Activated naive CD4-positive, alpha-beta T cell treated with anti-CD3 and anti-CD28 coated beads for 36 hours (primary cell): ENCODE data around the gene MRTFA. TPM values are rescaled to one million over a fixed set of nuclear protein-coding genes. Genes with fewer than 3 reads are reported as not detected.

Experiments
- CTCF ChIA-PET: fragments of 350-600 bp; sonication (Branson Sonifier 250); formaldehyde crosslinking; loops from one replicate; lab custom pipeline; 2021; ENCODE audit warnings: antibody characterized with exemption; lab: Charles Lee
- DNase-seq: peaks from one replicate; pipeline ENCODE4 v3.0.0-alpha.2; 2020
- H3K27ac Mint-ChIP-seq: one replicate; pipeline ENCODE4 v1.8.0; 2021; ENCODE audit warnings: mild to moderate bottlenecking, mixed read lengths
- H3K27me3 Mint-ChIP-seq: one replicate; pipeline ENCODE4 v1.8.0; 2021; ENCODE audit warnings: low read depth, mixed read lengths
- H3K36me3 Mint-ChIP-seq: one replicate; pipeline ENCODE4 v1.8.0; 2021; ENCODE audit warnings: low read depth, mixed read lengths
- H3K4me1 Mint-ChIP-seq: one replicate; pipeline ENCODE4 v1.8.0; 2021; ENCODE audit warnings: low read depth, mixed read lengths
- H3K4me3 Mint-ChIP-seq: one replicate; pipeline ENCODE4 v1.8.0; 2021; ENCODE audit warnings: mild to moderate bottlenecking, moderate library complexity, mixed read lengths
- H3K9me3 Mint-ChIP-seq: one replicate; pipeline ENCODE4 v1.8.0; 2021; ENCODE audit warnings: mixed read lengths
- intact Hi-C: fragments of 100-400 bp; cut with micrococcal nuclease; formaldehyde crosslinking; loops from one replicate; pipeline ENCODE4 v1.15.1; 2023
- total RNA-seq, 2 experiments: library from RNA; stranded (reverse); gene quantifications; one replicate each; pipeline ENCODE4 v1.2.3, GENCODE V29; 2021

MRTFA gene
- total RNA-seq, 2 experiments from 2014 or later = 47.2 to 48.9 TPM

GRCh38 chr22:40436505-40437431, 199.8 kb downstream of the MRTFA start:
- DNase-seq = peak; percentile 18

GRCh38 chr22:40434745-40435144, 201.8 kb downstream of the MRTFA start:
- no peaks in the 10 kb centered on the region for H3K9me3 Mint-ChIP-seq
- H3K27ac Mint-ChIP-seq = no peak overlapping the region
- intact Hi-C loops = loop anchor here (5.0 kb wide), 2 partner anchors 148 to 463 kb away; no protein-coding TSS in a partner anchor
- no peaks in the 10 kb centered on the region for H3K27me3 Mint-ChIP-seq
- H3K36me3 Mint-ChIP-seq = peaks cover 9% of the 10 kb centered on the region
- peaks cover 43% of the 10 kb centered on the region for H3K4me1 Mint-ChIP-seq
- no peak for DNase-seq
- CTCF ChIA-PET = interaction anchor here (1.1 to 9.6 kb wide), 6 partner anchors 44 to 464 kb away, joined by 3 to 104 read pairs (median 25); no protein-coding TSS in a partner anchor
- no peak overlapping the region for H3K4me3 Mint-ChIP-seq

More at GRCh38 chr22:40436505-40437431, 199.8 kb downstream of the MRTFA start:
- Mint-ChIP-seq H3K36me3 (peaks cover 11% of the 10 kb centered on the region), H3K9me3 (no peaks in the 10 kb centered on the region), H3K27ac (peak overlapping the region; percentile 72), H3K4me1 (peaks cover 53% of the 10 kb centered on the region), H3K4me3 (no peak overlapping the region), H3K27me3 (no peaks in the 10 kb centered on the region)
- CTCF ChIA-PET = interaction anchor here (0.5 to 9.6 kb wide), 53 partner anchors 9 to 1731 kb away, joined by 3 to 104 read pairs (median 4); partner anchors contain the start of gene MRTFA
- intact Hi-C loops = loop anchor here (1.0 to 5.0 kb wide), 6 partner anchors 26 to 461 kb away; no protein-coding TSS in a partner anchor

- Mint-ChIP-seq H3K4me3 (no peak overlapping the region), H3K27me3 (no peaks in the 10 kb centered on the region), H3K9me3 (no peaks in the 10 kb centered on the region), H3K4me1 (peaks cover 40% of the 10 kb centered on the region), H3K27ac (no peak overlapping the region), H3K36me3 (peaks cover 10% of the 10 kb centered on the region)
- intact Hi-C loops = no loop called here
- CTCF ChIA-PET = interaction anchor here (0.8 to 2.3 kb wide), 5 partner anchors 10 to 212 kb away, joined by 3 to 20 read pairs (median 4); no protein-coding TSS in a partner anchor
- DNase-seq = no peak
These were observed 202.4 kb downstream of the MRTFA start for GRCh38 chr22:40434106-40434505.

- CTCF ChIA-PET = interaction anchor here (0.7 to 2.3 kb wide), 7 partner anchors 9 to 867 kb away, joined by 3 to 20 read pairs (median 3); no protein-coding TSS in a partner anchor
- intact Hi-C loops = no loop called here
- H3K4me1 Mint-ChIP-seq = peaks cover 41% of the 10 kb centered on the region
These were observed 203.0 kb downstream of the MRTFA start for GRCh38 chr22:40433416-40434090.

GRCh38 chr22:40432625-40433024, 203.9 kb downstream of the MRTFA start:
- intact Hi-C loops = no loop called here
- H3K27ac Mint-ChIP-seq = no peak overlapping the region
- H3K27me3 Mint-ChIP-seq = no peaks in the 10 kb centered on the region
- peaks cover 16% of the 10 kb centered on the region for H3K36me3 Mint-ChIP-seq
- CTCF ChIA-PET = interaction anchor here (0.6 to 2.3 kb wide), 3 partner anchors 28 to 55 kb away, joined by 3 to 20 read pairs (median 5); no protein-coding TSS in a partner anchor
- H3K4me3 Mint-ChIP-seq = no peak overlapping the region
- H3K9me3 Mint-ChIP-seq = no peaks in the 10 kb centered on the region
- no peak for DNase-seq
- peaks cover 32% of the 10 kb centered on the region for H3K4me1 Mint-ChIP-seq

More at GRCh38 chr22:40433416-40434090, 203.0 kb downstream of the MRTFA start:
- H3K36me3 Mint-ChIP-seq = peaks cover 15% of the 10 kb centered on the region
- no peak overlapping the region for H3K27ac Mint-ChIP-seq
- H3K9me3 Mint-ChIP-seq = no peaks in the 10 kb centered on the region
- no peaks in the 10 kb centered on the region for H3K27me3 Mint-ChIP-seq
- no peak for DNase-seq
- no peak overlapping the region for H3K4me3 Mint-ChIP-seq

- no peaks in the 10 kb centered on the region for H3K27me3 Mint-ChIP-seq
- H3K4me1 Mint-ChIP-seq = peaks cover 27% of the 10 kb centered on the region
- peaks cover 16% of the 10 kb centered on the region for H3K36me3 Mint-ChIP-seq
- H3K9me3 Mint-ChIP-seq = no peaks in the 10 kb centered on the region
- H3K27ac Mint-ChIP-seq = no peak overlapping the region
- no peak overlapping the region for H3K4me3 Mint-ChIP-seq
- CTCF ChIA-PET = interaction anchor here (0.6 to 3.6 kb wide), 4 partner anchors 28 to 214 kb away, joined by 3 to 20 read pairs (median 7); no protein-coding TSS in a partner anchor
- intact Hi-C loops = no loop called here
- no peak for DNase-seq
These were observed 204.4 kb downstream of the MRTFA start for GRCh38 chr22:40432157-40432556.

- intact Hi-C loops = no loop called here
- no peak for DNase-seq
- Mint-ChIP-seq H3K9me3 (no peaks in the 10 kb centered on the region), H3K4me3 (no peak overlapping the region), H3K27me3 (no peaks in the 10 kb centered on the region), H3K36me3 (peaks cover 22% of the 10 kb centered on the region), H3K4me1 (peaks cover 15% of the 10 kb centered on the region), H3K27ac (no peak overlapping the region)
- CTCF ChIA-PET = interaction anchor here (0.6 to 3.6 kb wide), 5 partner anchors 26 to 1260 kb away, joined by 3 to 9 read pairs (median 4); no protein-coding TSS in a partner anchor
These were observed 205.5 kb downstream of the MRTFA start for GRCh38 chr22:40430991-40431390.

GRCh38 chr22:40429481-40429880, 207.0 kb downstream of the MRTFA start:
- CTCF ChIA-PET = interaction anchor here (3.6 kb wide), 1 partner anchor 217 kb away, joined by 9 read pairs; no protein-coding TSS in a partner anchor
- Mint-ChIP-seq H3K27me3 (no peaks in the 10 kb centered on the region), H3K9me3 (no peaks in the 10 kb centered on the region), H3K27ac (peak overlapping the region; percentile 27), H3K36me3 (peaks cover 17% of the 10 kb centered on the region), H3K4me3 (no peak overlapping the region), H3K4me1 (peaks cover 9% of the 10 kb centered on the region)
- DNase-seq = no peak
- intact Hi-C loops = no loop called here

GRCh38 chr22:40428796-40429195, 207.7 kb downstream of the MRTFA start:
- no peak for DNase-seq
- CTCF ChIA-PET = interaction anchor here (0.6 to 3.6 kb wide), 4 partner anchors 59 to 797 kb away, joined by 3 to 9 read pairs (median 4); no protein-coding TSS in a partner anchor
- intact Hi-C loops = no loop called here
- Mint-ChIP-seq H3K4me1 (peaks cover 6% of the 10 kb centered on the region), H3K4me3 (no peak overlapping the region), H3K27ac (no peak overlapping the region), H3K27me3 (no peaks in the 10 kb centered on the region), H3K9me3 (no peaks in the 10 kb centered on the region), H3K36me3 (peaks cover 14% of the 10 kb centered on the region)

GRCh38 chr22:40426594-40427333, 209.8 kb downstream of the MRTFA start:
- Mint-ChIP-seq H3K9me3 (no peaks in the 10 kb centered on the region), H3K27me3 (no peaks in the 10 kb centered on the region), H3K27ac (peak overlapping the region; percentile 2), H3K4me3 (no peak overlapping the region), H3K4me1 (peaks cover 6% of the 10 kb centered on the region), H3K36me3 (peaks cover 18% of the 10 kb centered on the region)
- DNase-seq = no peak
- CTCF ChIA-PET = interaction anchor here (0.8 to 2.2 kb wide), 4 partner anchors 10 to 219 kb away, joined by 3 to 5 read pairs (median 4); no protein-coding TSS in a partner anchor
- intact Hi-C loops = no loop called here

- Mint-ChIP-seq H3K27ac (no peak overlapping the region), H3K4me1 (peaks cover 4% of the 10 kb centered on the region), H3K36me3 (peaks cover 16% of the 10 kb centered on the region), H3K4me3 (no peak overlapping the region), H3K9me3 (no peaks in the 10 kb centered on the region), H3K27me3 (no peaks in the 10 kb centered on the region)
- DNase-seq = no peak
- CTCF ChIA-PET = interaction anchor here (1.3 kb wide), 1 partner anchor 9 kb away, joined by 3 read pairs; no protein-coding TSS in a partner anchor
- intact Hi-C loops = no loop called here
These were observed 211.4 kb downstream of the MRTFA start for GRCh38 chr22:40425082-40425481.
